Karpas-422 (cell line): Measurements from ENCODE around the gene SCN1B. TPM values are rescaled to one million over a fixed set of nuclear protein-coding genes. Genes with fewer than 3 reads are reported as not detected.

Source experiments
- DNase-seq: peaks from one replicate; pipeline ENCODE4 v3.0.0-alpha.2; 2015
- H2AFZ ChIP-seq: fragments of 200-600 bp; sonication (generic); 2 replicates; pipeline ENCODE4 v1.6.1; 2014; ENCODE audit warnings: antibody characterized with exemption, low read length, mixed read lengths
- H3K27ac ChIP-seq: fragments of 200-600 bp; sonication (generic); 2 replicates; pipeline ENCODE4 v1.5.1; 2014; ENCODE audit warnings: mild to moderate bottlenecking, low read length, moderate library complexity
- H3K27me3 ChIP-seq: fragments of 200-600 bp; sonication (generic); 2 replicates; pipeline ENCODE4 v1.6.1; 2014; ENCODE audit warnings: low read length, mixed read lengths
- H3K36me3 ChIP-seq: fragments of 200-600 bp; sonication (generic); 2 replicates; pipeline ENCODE4 v1.6.1; 2014; ENCODE audit warnings: low read length, mixed read lengths; ENCODE audit not compliant: insufficient read depth
- H3K4me1 ChIP-seq: fragments of 200-600 bp; sonication (generic); 2 replicates; pipeline ENCODE4 v1.6.1; 2014; ENCODE audit warnings: mild to moderate bottlenecking, low read length, mixed read lengths
- H3K4me2 ChIP-seq: fragments of 200-600 bp; sonication (generic); 2 replicates; pipeline ENCODE4 v1.6.1; 2014; ENCODE audit warnings: low read length, low read depth, mild to moderate bottlenecking; ENCODE audit not compliant: poor library complexity, severe bottlenecking
- H3K4me3 ChIP-seq: fragments of 200-600 bp; sonication (generic); 2 replicates; pipeline ENCODE4 v1.5.1; 2014; ENCODE audit warnings: mild to moderate bottlenecking, antibody characterized with exemption, low read length, mixed read lengths
- H3K79me2 ChIP-seq: fragments of 200-600 bp; sonication (generic); 2 replicates; pipeline ENCODE4 v1.6.1; 2014; ENCODE audit warnings: mild to moderate bottlenecking, low read length, mixed read lengths
- H3K9ac ChIP-seq: fragments of 200-600 bp; sonication (generic); 2 replicates; pipeline ENCODE4 v1.6.0; 2014; ENCODE audit warnings: low read length
- H3K9me2 ChIP-seq: fragments of 200-600 bp; sonication (generic), shearing (Covaris generic); replicated peaks from 2 replicates; pipeline ENCODE4 v1.6.0; 2014; ENCODE audit warnings: mild to moderate bottlenecking, low read length, moderate library complexity; ENCODE audit not compliant: insufficient read depth
- H3K9me3 ChIP-seq: fragments of 300-700, 200-600 bp; sonication (generic); 2 replicates; pipeline ENCODE4 v1.6.1; 2014; ENCODE audit warnings: low read length, mixed read lengths
- H4K20me1 ChIP-seq: fragments of 200-600 bp; sonication (generic); 2 replicates; pipeline ENCODE4 v1.6.1; 2014; ENCODE audit warnings: mild to moderate bottlenecking, antibody characterized with exemption, low read length, low read depth; ENCODE audit not compliant: insufficient read depth
- total RNA-seq: library from RNA; depleted of rRNA; stranded (reverse); fragments of >200 nt; shearing (Covaris generic); gene quantifications from 2 replicates; pipeline ENCODE4 v1.2.3, GENCODE V29; 2014; ENCODE audit warnings: low replicate concordance

The SCN1B gene
- total RNA-seq, 1 experiment from 2014 or later, result 0.52 TPM

DNA sequence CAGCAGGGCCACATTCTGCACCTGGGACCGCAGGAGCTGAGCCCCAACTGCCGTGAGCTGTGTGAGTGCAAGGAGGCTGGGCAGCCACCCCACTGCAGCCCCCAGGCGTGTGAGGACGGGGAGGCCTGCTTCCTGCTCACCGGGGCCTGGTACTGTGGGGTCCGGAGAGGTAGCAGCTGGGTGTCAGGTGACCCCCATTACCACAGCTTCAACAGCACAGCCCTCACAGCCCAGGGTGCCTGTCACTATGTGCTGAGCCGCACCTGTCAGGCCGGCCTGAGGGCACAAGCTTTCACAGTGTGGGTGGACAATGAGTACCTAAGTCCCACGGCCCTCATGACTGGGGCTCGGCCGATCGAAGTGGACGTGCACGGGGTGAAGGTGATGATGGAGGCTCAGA is 49.6 kb downstream of the SCN1B start:
- Histone ChIP-seq H3K9me3 (no peaks in the 10 kb centered on the region), H3K4me2 (no peak overlapping the region), H3K4me1 (peaks cover 26% of the 10 kb centered on the region), H3K79me2 (no peaks in the 10 kb centered on the region), H3K9ac (no peak overlapping the region), H3K27ac (no peak overlapping the region), H2AFZ (no peak overlapping the region), H3K27me3 (no peaks in the 10 kb centered on the region), H3K36me3 (no peaks in the 10 kb centered on the region), H3K9me2 (no peaks in the 10 kb centered on the region), H4K20me1 (no peaks in the 10 kb centered on the region), H3K4me3 (no peak overlapping the region)
- DNase-seq, result no peak

DNA sequence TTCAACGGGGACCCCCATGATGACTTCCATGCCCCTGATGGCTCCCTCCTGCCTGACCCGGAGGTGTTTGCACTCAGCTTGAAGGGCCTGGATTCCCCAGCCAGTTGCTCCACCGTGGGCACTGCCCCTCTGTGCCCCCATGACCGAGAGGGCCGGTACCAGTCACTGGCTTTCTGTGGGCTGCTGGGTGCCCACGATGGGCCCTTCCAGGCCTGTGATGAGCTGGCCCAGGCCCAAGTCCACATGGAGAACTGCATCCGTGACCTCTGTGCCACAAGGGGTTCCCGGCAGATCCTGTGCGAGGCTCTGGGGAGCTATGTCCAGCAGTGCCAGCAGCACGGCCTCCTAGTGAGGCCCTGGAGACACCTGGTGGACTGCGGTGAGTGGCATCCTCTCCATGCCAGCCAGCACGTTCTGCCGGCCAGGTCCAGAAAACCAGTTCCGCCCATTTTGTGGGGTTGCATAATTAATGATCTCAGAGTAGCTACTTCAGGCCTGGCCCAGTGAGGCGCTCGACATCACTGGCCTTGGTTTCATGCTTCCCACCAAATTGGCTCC is 50.4 kb downstream of the SCN1B start:
- Histone ChIP-seq H3K4me1 (peaks cover 30% of the 10 kb centered on the region), H3K79me2 (no peaks in the 10 kb centered on the region), H3K9ac (no peak overlapping the region), H3K9me3 (no peaks in the 10 kb centered on the region), H2AFZ (no peak overlapping the region), H4K20me1 (no peaks in the 10 kb centered on the region), H3K27ac (no peak overlapping the region), H3K36me3 (no peaks in the 10 kb centered on the region), H3K27me3 (no peaks in the 10 kb centered on the region), H3K9me2 (no peaks in the 10 kb centered on the region), H3K4me2 (no peak overlapping the region), H3K4me3 (no peak overlapping the region)
- no peak for DNase-seq

DNA sequence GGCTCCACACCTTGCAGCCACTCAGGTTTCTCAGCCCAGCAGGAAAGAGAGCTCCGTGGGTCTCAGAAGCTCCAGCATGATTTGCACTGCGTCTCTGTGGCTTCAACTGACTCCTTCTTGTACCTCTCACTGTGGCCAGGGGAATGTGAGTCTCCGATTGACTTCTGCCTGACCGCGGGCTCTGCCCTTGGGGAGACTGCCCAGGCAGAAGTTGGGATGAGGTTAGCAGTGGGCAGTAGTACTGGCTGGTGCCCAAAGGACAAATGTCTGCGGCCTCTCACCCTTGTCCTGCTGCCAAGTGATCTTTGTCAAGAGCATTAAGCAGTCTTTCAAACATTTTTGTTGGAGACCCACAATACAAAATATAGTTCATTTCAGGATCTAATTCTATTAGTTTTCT is 50.9 kb downstream of the SCN1B start:
- peaks cover 35% of the 10 kb centered on the region for H3K4me1 ChIP-seq
- H4K20me1 ChIP-seq, result no peaks in the 10 kb centered on the region
- no peaks in the 10 kb centered on the region for H3K79me2 ChIP-seq
- no peak for DNase-seq
- H3K36me3 ChIP-seq, result no peaks in the 10 kb centered on the region
- H3K4me3 ChIP-seq, result no peak overlapping the region
- H2AFZ ChIP-seq, result no peak overlapping the region
- H3K27me3 ChIP-seq, result no peaks in the 10 kb centered on the region
- no peaks in the 10 kb centered on the region for H3K9me3 ChIP-seq
- H3K9ac ChIP-seq, result no peak overlapping the region
- no peaks in the 10 kb centered on the region for H3K9me2 ChIP-seq
- no peak overlapping the region for H3K27ac ChIP-seq
- no peak overlapping the region for H3K4me2 ChIP-seq

DNA sequence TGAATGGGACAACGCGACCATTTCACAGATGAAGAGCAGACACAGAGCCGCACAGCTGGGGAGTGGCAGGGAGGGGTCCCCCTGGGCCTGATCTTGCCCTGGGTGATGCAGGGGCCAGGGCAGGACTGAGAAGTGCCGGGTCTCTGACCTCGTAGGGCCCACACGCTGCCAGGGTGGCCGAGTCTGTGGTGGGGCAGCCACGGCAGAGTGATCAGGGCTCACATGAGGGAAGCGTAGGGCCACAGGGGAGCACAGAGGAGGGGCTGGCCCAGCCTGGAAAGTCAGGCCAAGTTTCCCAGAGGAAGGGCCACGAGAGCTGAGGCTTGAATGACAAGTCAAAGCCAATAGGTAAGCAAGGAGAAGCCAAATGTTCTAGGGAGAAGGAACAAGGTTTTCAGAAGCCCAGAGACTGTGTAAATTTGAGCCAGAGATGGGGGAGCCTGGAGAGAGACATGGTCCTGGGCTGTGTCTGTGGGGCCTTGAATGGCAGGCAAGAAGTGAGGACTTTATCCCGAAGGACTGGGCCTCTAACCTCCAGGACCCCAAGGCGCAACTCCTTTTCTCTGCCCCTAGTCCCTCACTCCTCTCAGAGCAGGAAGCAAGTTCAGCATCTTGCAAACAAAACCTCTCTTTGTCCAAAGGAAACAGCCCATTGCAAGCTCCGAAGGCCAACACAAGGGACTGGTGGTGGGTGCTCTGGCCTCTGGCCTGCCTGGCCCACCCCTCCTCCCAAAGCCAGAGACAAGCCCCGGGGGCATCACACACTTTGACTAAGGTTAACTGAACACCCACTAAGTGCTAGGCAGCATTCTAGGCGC is 53.6 kb downstream of the SCN1B start:
- no peaks in the 10 kb centered on the region for H3K9me2 ChIP-seq
- no peaks in the 10 kb centered on the region for H4K20me1 ChIP-seq
- H3K27me3 ChIP-seq, result no peaks in the 10 kb centered on the region
- H3K9me3 ChIP-seq, result no peaks in the 10 kb centered on the region
- no peaks in the 10 kb centered on the region for H3K79me2 ChIP-seq
- H2AFZ ChIP-seq, result peak overlapping the region; percentile 68
- peak overlapping the region; percentile 53 for H3K4me2 ChIP-seq
- DNase-seq, result peak; percentile 57
- peaks cover 50% of the 10 kb centered on the region for H3K4me1 ChIP-seq
- no peak overlapping the region for H3K4me3 ChIP-seq
- no peaks in the 10 kb centered on the region for H3K36me3 ChIP-seq
- H3K27ac ChIP-seq, result peak overlapping the region; percentile 98
- peak overlapping the region; percentile 58 for H3K9ac ChIP-seq

DNA sequence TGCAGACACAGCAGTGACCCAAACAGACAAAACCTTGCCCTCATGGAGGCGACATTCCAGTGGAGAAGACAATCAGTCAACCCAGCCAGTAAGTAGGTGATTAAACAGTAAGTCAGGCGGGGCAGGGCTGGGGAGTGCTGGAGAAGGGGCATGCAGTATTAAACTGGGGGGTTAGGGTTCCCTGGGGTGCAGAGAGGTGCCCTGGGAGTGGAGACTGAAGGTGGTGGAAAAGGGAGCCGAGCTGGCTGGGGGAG is 54.2 kb downstream of the SCN1B start:
- H3K9me2 ChIP-seq, result no peaks in the 10 kb centered on the region
- peaks cover 50% of the 10 kb centered on the region for H3K4me1 ChIP-seq
- H3K4me2 ChIP-seq, result peak overlapping the region; percentile 53
- H3K9me3 ChIP-seq, result no peaks in the 10 kb centered on the region
- peak overlapping the region; percentile 68; the same call in 1 of the 2 replicates for H2AFZ ChIP-seq
- H3K4me3 ChIP-seq, result no peak overlapping the region
- H3K9ac ChIP-seq, result peak overlapping the region; percentile 58
- no peak for DNase-seq
- H3K79me2 ChIP-seq, result no peaks in the 10 kb centered on the region
- H3K27me3 ChIP-seq, result no peaks in the 10 kb centered on the region
- H3K27ac ChIP-seq, result peak overlapping the region; percentile 98
- H4K20me1 ChIP-seq, result no peaks in the 10 kb centered on the region
- H3K36me3 ChIP-seq, result no peaks in the 10 kb centered on the region

DNA sequence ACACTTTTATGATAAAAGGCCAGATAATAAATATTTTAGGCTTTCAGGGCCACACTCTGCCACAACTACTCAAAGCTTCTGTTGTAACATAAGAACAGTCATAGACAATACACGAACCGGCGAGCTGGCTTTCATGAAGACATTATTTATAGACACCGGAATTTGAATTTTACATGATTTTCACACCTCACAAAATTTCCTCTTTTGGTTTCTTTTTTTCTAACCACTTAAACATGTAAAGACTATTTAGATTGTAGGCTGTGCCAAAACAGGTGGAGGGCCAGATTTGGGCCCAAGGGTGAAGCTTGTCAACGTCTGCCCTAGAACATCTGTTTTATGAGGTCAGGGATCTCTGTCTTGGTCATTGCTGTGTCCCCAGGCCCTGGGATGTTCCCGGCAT is 55.7 kb downstream of the SCN1B start:
- Histone ChIP-seq H3K4me1 (peaks cover 60% of the 10 kb centered on the region), H3K9me3 (no peaks in the 10 kb centered on the region), H3K27ac (peak overlapping the region; percentile 98), H4K20me1 (no peaks in the 10 kb centered on the region), H3K4me3 (peak overlapping the region; percentile 39), H3K27me3 (no peaks in the 10 kb centered on the region), H3K9ac (peak overlapping the region; percentile 82), H2AFZ (peak overlapping the region; percentile 4; the same call in 1 of the 2 replicates), H3K4me2 (peak overlapping the region; percentile 65), H3K9me2 (no peaks in the 10 kb centered on the region), H3K79me2 (no peaks in the 10 kb centered on the region), H3K36me3 (no peaks in the 10 kb centered on the region)
- DNase-seq, result peak; percentile 93

DNA sequence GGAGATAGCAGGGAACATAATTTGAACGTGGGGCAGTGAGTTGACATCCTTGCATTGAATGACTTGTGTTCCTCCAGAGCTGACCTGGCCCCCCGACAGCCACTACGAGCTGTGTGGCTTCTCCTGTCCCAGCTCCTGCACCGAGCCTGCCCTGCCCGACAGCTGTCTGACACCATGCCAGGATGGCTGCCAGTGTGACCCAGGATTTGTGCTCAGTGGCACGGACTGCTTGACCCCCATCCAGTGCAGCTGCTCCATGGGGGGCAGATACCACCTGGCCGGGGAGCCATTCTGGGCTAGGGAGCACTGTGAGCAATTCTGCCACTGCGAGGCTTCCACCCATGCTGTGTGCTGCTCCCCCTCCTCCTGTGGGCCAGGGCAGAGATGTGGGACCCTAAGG is 56.2 kb downstream of the SCN1B start:
- H3K36me3 ChIP-seq, result no peaks in the 10 kb centered on the region
- no peak for DNase-seq
- no peaks in the 10 kb centered on the region for H4K20me1 ChIP-seq
- peak overlapping the region; percentile 4; the same call in 1 of the 2 replicates for H2AFZ ChIP-seq
- peak overlapping the region; percentile 98 for H3K27ac ChIP-seq
- H3K9ac ChIP-seq, result peak overlapping the region; percentile 66
- H3K9me3 ChIP-seq, result no peaks in the 10 kb centered on the region
- H3K4me1 ChIP-seq, result peaks cover 61% of the 10 kb centered on the region
- peak overlapping the region; percentile 25; the same call in 1 of the 2 replicates for H3K4me3 ChIP-seq
- H3K4me2 ChIP-seq, result peak overlapping the region; percentile 65
- no peaks in the 10 kb centered on the region for H3K9me2 ChIP-seq
- no peaks in the 10 kb centered on the region for H3K27me3 ChIP-seq
- H3K79me2 ChIP-seq, result no peaks in the 10 kb centered on the region

DNA sequence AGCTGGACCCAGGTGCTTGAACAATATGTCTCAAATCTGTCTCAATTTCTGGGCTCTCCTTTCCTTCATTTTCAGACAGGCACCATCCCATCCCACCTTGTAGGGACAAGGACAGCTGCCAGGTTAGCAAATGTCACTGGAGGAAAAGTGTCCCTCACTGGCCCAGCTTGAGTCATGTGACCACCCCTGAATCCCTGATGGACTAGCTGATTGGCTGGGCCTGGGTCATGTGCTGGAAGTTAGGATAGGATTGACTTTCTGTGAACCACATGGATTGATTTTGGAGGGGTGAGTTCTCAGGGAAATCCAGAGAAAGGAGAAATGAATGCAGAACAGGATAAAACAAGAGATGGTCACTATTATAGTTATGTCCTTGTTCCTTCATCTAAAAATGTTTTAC is 57.1 kb downstream of the SCN1B start:
- Histone ChIP-seq H3K9ac (no peak overlapping the region), H3K27me3 (no peaks in the 10 kb centered on the region), H3K36me3 (no peaks in the 10 kb centered on the region), H3K4me3 (no peak overlapping the region), H3K9me2 (no peaks in the 10 kb centered on the region), H4K20me1 (no peaks in the 10 kb centered on the region), H2AFZ (no peak overlapping the region), H3K4me1 (peaks cover 61% of the 10 kb centered on the region), H3K4me2 (no peak overlapping the region), H3K79me2 (no peaks in the 10 kb centered on the region), H3K27ac (peak overlapping the region; percentile 98), H3K9me3 (no peaks in the 10 kb centered on the region)
- DNase-seq, result no peak
